GM20431 (cell line): ENCODE data around the gene PRRT1B.
"Not testable (repeated sequence)": the region's sequence is repeated elsewhere in the genome, so short reads cannot be mapped to it uniquely, and the experiment has no call there.

Experiments used
- in situ Hi-C: fragments of 300-500 bp; cut with MseI, MboI; formaldehyde crosslinking; loops from one replicate; pipeline ENCODE4 v1.15.0; 2020; ENCODE audit warnings: low sequenced_read_pairs; ENCODE audit not compliant: unreplicated experiment

Gene PRRT1B

GRCh38 chr9:131545003-131545785, at the start of gene PRRT1B:
PRRT1B (plus strand) TSS chr9:131545523; CDS start chr9:131545616, 93 bp downstream.
- in situ Hi-C loops: no loop called here

- in situ Hi-C loops: no loop called here
Observed at GRCh38 chr9:131495785-131496184, 49.5 kb upstream of the PRRT1B start.

GRCh38 chr9:131496844-131497405, 48.4 kb upstream of the PRRT1B start:
- in situ Hi-C loops: no loop called here

GRCh38 chr9:131499254-131499767, 46.0 kb upstream of the PRRT1B start:
- in situ Hi-C loops: no loop called here

GRCh38 chr9:131500377-131500776, 44.9 kb upstream of the PRRT1B start:
- in situ Hi-C loops: no loop called here

- in situ Hi-C loops: no loop called here
Observed at GRCh38 chr9:131500939-131501541, 44.3 kb upstream of the PRRT1B start.

- in situ Hi-C loops: no loop called here
Observed at GRCh38 chr9:131502781-131503625, 42.3 kb upstream of the PRRT1B start, which contains the start of gene POMT1. POMT1 (plus strand) TSS chr9:131502918; CDS start chr9:131504219, 1,301 bp downstream.

- in situ Hi-C loops: no loop called here
Observed at GRCh38 chr9:131503626-131504465, 41.5 kb upstream of the PRRT1B start.

- in situ Hi-C loops: no loop called here
Observed at GRCh38 chr9:131505012-131505411, 40.3 kb upstream of the PRRT1B start.

- in situ Hi-C loops: no loop called here
Observed at GRCh38 chr9:131511416-131511815, 33.9 kb upstream of the PRRT1B start.

GRCh38 chr9:131511880-131512279, 33.4 kb upstream of the PRRT1B start:
- in situ Hi-C loops: no loop called here

- in situ Hi-C loops: no loop called here
Observed at GRCh38 chr9:131513177-131513576, 32.1 kb upstream of the PRRT1B start.

- in situ Hi-C loops: not testable (repeated sequence)
Observed at GRCh38 chr9:131515559-131516031, 29.7 kb upstream of the PRRT1B start.

GRCh38 chr9:131516100-131516499, 29.2 kb upstream of the PRRT1B start:
- in situ Hi-C loops: no loop called here

- in situ Hi-C loops: no loop called here
Observed at GRCh38 chr9:131516930-131517329, 28.4 kb upstream of the PRRT1B start.

GRCh38 chr9:131517761-131518190, 27.5 kb upstream of the PRRT1B start:
- in situ Hi-C loops: no loop called here

- in situ Hi-C loops: no loop called here
Observed at GRCh38 chr9:131518553-131518952, 26.8 kb upstream of the PRRT1B start.

GRCh38 chr9:131520503-131520902, 24.8 kb upstream of the PRRT1B start:
- in situ Hi-C loops: no loop called here

GRCh38 chr9:131521203-131521602, 24.1 kb upstream of the PRRT1B start:
- in situ Hi-C loops: no loop called here
